ENCODE measurements around the gene PLK5.

PLK5 gene

DNA sequence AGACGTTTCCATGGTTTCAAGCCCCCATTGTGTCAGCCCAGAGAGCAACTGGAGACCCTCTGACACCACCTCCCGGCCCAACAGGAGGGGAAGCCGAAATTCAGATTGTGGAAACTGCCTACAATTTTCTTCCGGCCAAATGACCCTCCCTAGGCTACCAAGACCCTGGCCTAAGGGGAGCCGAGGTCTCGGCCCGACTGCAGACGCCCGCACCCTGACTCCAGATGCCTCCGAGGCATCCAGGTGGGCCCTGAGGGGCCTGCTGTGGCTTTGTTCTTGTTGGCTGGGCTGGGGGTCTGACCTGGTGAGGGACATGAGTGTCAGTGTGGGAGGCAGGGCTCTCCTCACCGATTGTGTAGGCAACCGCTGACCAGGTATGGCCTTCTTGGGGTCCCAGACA is 34.7 kb downstream of the PLK5 start:
- no peak overlapping the region for H3K4me3 ChIP-seq (ENCODE audit: low read length)
- H3K9me3 ChIP-seq (ENCODE audit: control insufficient read depth, low read depth, low read length): no peaks in the 10 kb centered on the region
- H3K4me1 ChIP-seq (ENCODE audit: control insufficient read depth, low read depth, low read length): no peaks in the 10 kb centered on the region
- no peaks in the 10 kb centered on the region for H3K27me3 ChIP-seq (ENCODE audit: control insufficient read depth, insufficient read depth, low read length)
- no peak overlapping the region for H3K27ac ChIP-seq (ENCODE audit: low read length)
- H3K36me3 ChIP-seq (ENCODE audit: control insufficient read depth, low read depth, low read length): peaks cover 11% of the 10 kb centered on the region
- H3K9ac ChIP-seq (ENCODE audit: low read length): no peak overlapping the region

DNA sequence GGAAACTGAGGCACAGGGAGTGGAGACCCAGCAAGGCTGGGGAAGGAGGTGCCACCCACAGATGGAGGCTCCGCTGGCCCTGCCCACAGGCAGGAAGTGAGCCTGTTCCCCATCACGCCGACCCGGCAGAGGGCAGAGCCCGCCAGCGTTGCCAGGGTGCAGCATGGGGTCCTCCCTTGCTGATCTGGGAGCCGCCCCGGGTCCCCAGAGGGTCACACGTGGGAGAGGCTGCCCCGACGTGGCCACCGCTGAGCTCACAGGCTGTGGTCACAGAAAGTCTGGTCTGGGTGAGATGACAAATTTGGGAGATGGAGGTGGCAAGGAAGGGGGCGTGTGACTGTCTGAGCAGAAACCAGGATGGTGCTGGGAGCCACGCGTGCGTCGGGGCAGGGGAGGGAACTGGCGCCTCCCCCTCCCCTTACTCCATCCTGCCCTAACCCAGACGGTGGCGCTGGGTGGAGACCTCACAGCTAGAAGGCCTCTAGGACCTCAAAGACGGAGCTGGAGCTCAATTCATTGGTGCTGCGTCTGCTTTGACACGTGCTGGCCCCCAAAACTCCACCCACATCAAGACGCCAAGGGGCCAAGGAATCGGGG is 36.5 kb downstream of the PLK5 start:
- no peaks in the 10 kb centered on the region for H3K27me3 ChIP-seq (ENCODE audit: control insufficient read depth, insufficient read depth, low read length)
- H3K27ac ChIP-seq (ENCODE audit: low read length): no peak overlapping the region
- H3K36me3 ChIP-seq (ENCODE audit: control insufficient read depth, low read depth, low read length): peaks cover 11% of the 10 kb centered on the region
- H3K9ac ChIP-seq (ENCODE audit: low read length): no peak overlapping the region
- no peak overlapping the region for H3K4me3 ChIP-seq (ENCODE audit: low read length)
- H3K9me3 ChIP-seq (ENCODE audit: control insufficient read depth, low read depth, low read length): no peaks in the 10 kb centered on the region
- H3K4me1 ChIP-seq (ENCODE audit: control insufficient read depth, low read depth, low read length): peaks cover under 1% of the 10 kb centered on the region

DNA sequence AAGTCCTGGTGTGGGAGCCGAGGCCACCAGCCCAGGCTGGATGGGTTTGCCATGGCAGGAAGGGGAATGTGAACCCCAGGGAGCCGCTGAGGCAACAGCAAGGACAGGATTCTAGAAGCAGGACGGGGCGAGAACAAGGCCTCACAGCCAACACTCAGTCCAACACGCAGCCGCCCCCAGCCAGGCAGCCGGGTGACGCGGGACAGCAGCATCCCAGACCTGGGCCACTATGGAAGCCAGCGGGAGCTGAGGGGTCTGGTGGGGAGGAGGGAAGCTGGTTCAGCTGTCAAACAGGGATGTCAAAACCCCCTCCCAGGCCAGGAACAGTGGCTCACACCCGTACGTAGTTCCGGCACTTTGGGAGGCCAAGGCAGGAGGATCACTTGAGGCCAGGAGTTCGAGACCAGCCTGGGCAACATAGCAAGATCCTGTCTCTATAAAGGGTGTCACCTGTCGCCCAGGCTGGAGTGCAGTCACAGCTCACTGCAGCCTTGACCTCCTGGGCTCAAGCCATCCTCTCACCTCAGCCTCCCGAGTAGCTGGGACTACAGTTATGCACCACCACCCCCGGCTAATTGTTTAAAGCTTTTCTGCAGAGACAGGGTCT is 37.5 kb downstream of the PLK5 start:
- Histone ChIP-seq H3K27ac (ENCODE audit: low read length) (no peak overlapping the region), H3K9me3 (ENCODE audit: control insufficient read depth, low read depth, low read length) (no peaks in the 10 kb centered on the region), H3K4me3 (ENCODE audit: low read length) (no peak overlapping the region), H3K4me1 (ENCODE audit: control insufficient read depth, low read depth, low read length) (peaks cover 4% of the 10 kb centered on the region), H3K36me3 (ENCODE audit: control insufficient read depth, low read depth, low read length) (peaks cover 11% of the 10 kb centered on the region), H3K9ac (ENCODE audit: low read length) (no peak overlapping the region), H3K27me3 (ENCODE audit: control insufficient read depth, insufficient read depth, low read length) (no peaks in the 10 kb centered on the region)

DNA sequence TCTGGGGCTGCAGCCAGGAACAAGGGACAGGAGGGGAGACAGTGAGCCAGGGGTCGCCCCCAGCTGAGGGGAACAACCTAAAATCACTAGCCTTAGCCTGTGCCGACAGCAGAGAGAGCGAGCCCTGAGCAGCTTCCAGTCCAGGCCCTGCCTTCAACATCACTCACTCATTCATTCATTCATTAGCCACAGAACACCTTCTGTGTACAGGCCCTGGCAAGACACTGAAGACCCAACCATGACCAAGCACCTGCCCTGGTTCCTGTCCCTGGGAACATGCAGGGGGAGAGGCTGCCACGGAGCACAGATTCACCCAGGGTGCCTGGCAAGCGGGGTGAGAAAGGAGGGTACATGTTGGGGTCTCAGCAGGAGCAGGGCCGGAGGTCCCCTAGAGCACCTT is 39.4 kb downstream of the PLK5 start:
- Histone ChIP-seq H3K9me3 (ENCODE audit: control insufficient read depth, low read depth, low read length) (no peaks in the 10 kb centered on the region), H3K4me3 (ENCODE audit: low read length) (no peak overlapping the region), H3K4me1 (ENCODE audit: control insufficient read depth, low read depth, low read length) (peaks cover 4% of the 10 kb centered on the region), H3K36me3 (ENCODE audit: control insufficient read depth, low read depth, low read length) (peaks cover 11% of the 10 kb centered on the region), H3K9ac (ENCODE audit: low read length) (no peak overlapping the region), H3K27me3 (ENCODE audit: control insufficient read depth, insufficient read depth, low read length) (no peaks in the 10 kb centered on the region), H3K27ac (ENCODE audit: low read length) (no peak overlapping the region)

DNA sequence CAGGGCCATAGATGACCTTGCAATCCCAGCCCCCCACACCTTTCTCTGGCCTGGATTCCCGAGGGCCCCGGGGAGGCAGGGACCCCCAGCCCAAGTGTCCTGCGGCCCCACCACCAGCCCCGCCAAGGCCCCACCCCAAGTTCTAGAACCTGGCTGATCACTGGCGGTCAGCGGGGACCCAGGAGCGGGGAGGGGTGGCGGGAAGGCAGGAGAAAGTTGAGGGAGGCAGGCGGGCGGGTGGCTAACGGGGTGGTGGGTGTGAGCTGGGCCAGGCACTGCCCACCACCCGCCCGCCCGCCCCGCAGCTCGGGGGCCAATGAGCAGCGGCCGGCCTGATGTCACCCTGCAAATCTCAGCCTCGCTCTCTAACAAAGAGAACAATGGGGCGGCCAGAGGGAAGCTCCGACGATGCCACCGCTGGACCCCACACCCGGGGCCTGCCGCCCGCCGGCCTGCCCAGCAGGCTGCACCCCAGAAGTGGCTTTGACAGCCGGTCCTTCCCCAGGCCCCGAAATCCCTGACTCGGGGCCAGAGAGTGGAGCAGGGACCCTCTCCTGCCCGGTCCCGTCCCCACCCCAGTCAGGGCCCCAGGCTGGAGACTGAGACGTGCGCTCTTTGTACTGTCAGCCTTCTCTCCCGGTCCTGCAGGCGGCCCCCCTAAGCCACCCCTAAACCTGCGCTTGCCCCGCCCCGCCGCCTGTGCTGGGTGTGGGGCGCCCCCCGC is 42.7 kb downstream of the PLK5 start:
- Histone ChIP-seq H3K4me3 (ENCODE audit: low read length) (peak overlapping the region; percentile 79), H3K9me3 (ENCODE audit: control insufficient read depth, low read depth, low read length) (no peaks in the 10 kb centered on the region), H3K9ac (ENCODE audit: low read length) (peak overlapping the region; percentile 94), H3K4me1 (ENCODE audit: control insufficient read depth, low read depth, low read length) (peaks cover 4% of the 10 kb centered on the region), H3K27me3 (ENCODE audit: control insufficient read depth, insufficient read depth, low read length) (peaks cover 28% of the 10 kb centered on the region), H3K27ac (ENCODE audit: low read length) (peak overlapping the region; percentile 84), H3K36me3 (ENCODE audit: control insufficient read depth, low read depth, low read length) (peaks cover 11% of the 10 kb centered on the region)

DNA sequence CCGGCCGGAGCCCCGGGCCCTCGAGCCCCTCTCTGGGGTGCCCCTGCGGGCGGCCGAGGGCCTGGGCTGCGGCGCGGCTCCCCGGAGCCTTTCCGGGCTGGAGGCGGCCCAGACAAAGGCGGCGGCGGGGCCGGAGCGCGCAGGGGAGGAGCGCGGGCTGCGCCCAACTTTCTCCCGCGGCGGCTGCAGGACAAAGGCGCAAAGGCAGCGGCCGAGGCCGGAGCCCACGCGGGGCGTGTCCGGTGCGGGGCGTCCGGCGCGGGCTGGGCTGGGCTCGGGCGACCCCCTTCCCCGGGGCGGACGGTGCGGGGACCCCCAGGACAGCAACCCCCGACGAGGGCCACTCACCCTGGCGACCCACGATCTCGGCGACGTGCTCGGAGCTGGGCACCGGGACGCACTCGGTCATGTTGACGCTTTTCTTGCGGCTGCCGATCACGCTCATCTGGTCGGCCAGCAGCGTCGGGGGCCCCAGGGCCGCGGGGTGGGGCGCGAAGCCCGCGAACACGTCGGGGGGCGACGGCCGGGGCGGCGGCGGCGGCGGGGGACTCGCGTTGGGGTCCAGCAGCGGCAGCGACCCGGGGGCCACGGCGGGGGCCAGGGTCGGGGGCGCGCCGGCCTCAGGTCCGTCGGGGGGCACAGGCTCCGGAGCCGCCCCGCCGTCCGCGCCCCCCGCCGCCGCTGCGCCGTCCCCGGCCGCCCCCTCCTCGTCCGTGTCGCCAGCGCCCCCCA is 43.4 kb downstream of the PLK5 start:
- Histone ChIP-seq H3K27ac (ENCODE audit: low read length) (no peak overlapping the region), H3K4me1 (ENCODE audit: control insufficient read depth, low read depth, low read length) (peaks cover 4% of the 10 kb centered on the region), H3K4me3 (ENCODE audit: low read length) (peak overlapping the region; percentile 79), H3K9me3 (ENCODE audit: control insufficient read depth, low read depth, low read length) (no peaks in the 10 kb centered on the region), H3K9ac (ENCODE audit: low read length) (peak overlapping the region; percentile 94), H3K36me3 (ENCODE audit: control insufficient read depth, low read depth, low read length) (peaks cover 11% of the 10 kb centered on the region), H3K27me3 (ENCODE audit: control insufficient read depth, insufficient read depth, low read length) (peaks cover 28% of the 10 kb centered on the region)

DNA sequence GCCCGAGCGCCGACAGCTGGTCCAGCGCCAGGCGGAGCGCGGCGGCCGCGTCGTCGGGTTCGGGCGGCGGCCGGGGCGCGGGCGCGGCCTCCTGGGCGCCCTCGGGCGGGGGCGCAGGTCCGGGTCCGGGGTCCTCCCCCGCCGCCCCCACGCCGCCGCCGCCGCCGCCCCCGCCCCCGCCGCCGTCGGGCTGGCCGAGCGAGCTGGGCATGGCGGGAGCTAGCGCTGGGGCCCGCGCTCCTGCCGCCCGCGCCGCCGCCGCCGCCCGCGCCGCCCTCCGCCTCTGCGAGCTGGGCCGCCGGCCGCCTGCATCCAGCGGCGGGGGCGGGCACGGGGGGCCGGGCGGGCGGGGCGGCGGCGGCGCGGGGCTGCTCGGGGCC is 44.0 kb downstream of the PLK5 start:
- no peak overlapping the region for H3K9ac ChIP-seq (ENCODE audit: low read length)
- peaks cover 28% of the 10 kb centered on the region for H3K27me3 ChIP-seq (ENCODE audit: control insufficient read depth, insufficient read depth, low read length)
- no peak overlapping the region for H3K27ac ChIP-seq (ENCODE audit: low read length)
- H3K4me3 ChIP-seq (ENCODE audit: low read length): no peak overlapping the region
- H3K9me3 ChIP-seq (ENCODE audit: control insufficient read depth, low read depth, low read length): no peaks in the 10 kb centered on the region
- peaks cover 4% of the 10 kb centered on the region for H3K4me1 ChIP-seq (ENCODE audit: control insufficient read depth, low read depth, low read length)
- peaks cover 7% of the 10 kb centered on the region for H3K36me3 ChIP-seq (ENCODE audit: control insufficient read depth, low read depth, low read length)

DNA sequence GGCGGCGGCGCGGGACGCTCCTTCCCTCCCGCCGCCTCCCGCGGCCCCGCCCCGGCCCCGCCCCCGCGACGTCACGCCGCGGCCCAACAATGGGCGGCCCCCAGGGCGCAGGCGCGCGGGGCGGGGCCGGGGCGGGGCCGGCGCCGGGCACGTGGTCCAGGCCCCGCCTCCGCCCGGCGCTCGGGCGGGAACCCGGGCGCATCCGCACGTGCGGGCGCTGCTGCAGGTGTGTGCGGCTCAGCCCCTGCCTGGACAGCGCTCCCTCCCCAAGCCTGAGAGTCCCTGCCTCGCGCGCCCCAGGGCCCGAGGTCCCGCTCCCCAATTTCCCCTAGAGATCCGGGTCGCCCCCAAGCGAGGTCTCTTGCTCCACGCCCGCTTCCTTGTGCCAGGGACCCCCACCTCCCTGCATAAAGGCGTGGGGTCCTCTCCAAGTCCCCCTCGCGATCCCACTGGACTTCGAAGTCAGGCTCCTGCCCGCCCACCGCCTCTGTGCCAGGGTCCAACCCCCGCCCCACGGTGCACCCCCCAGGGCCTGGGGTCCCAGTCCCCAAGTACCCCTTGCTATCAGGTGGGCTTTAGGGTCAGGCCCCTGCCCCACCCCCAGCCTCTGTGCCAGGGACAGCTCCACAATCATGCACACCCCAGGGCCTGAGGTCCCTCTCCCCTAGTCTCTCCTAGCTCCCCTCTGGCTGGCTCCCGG is 44.6 kb downstream of the PLK5 start, which contains the start of gene MEX3D:
Gene MEX3D, minus strand, starts transcription at position 6 of the 700 bp plus-strand sequence. CDS start 267 bp downstream, outside the sequence.
- H3K4me3 ChIP-seq (ENCODE audit: low read length): peak within 1 kb of the TSS; percentile 79
- H3K27me3 ChIP-seq (ENCODE audit: control insufficient read depth, insufficient read depth, low read length): peaks cover 28% of the 10 kb centered on the region
- peaks cover 4% of the 10 kb centered on the region for H3K4me1 ChIP-seq (ENCODE audit: control insufficient read depth, low read depth, low read length)
- no peak within 1 kb of the TSS for H3K27ac ChIP-seq (ENCODE audit: low read length)
- H3K36me3 ChIP-seq (ENCODE audit: control insufficient read depth, low read depth, low read length): peaks cover under 1% of the 10 kb centered on the region
- H3K9ac ChIP-seq (ENCODE audit: low read length): peak within 1 kb of the TSS; percentile 94
- H3K9me3 ChIP-seq (ENCODE audit: control insufficient read depth, low read depth, low read length): no peaks in the 10 kb centered on the region

DNA sequence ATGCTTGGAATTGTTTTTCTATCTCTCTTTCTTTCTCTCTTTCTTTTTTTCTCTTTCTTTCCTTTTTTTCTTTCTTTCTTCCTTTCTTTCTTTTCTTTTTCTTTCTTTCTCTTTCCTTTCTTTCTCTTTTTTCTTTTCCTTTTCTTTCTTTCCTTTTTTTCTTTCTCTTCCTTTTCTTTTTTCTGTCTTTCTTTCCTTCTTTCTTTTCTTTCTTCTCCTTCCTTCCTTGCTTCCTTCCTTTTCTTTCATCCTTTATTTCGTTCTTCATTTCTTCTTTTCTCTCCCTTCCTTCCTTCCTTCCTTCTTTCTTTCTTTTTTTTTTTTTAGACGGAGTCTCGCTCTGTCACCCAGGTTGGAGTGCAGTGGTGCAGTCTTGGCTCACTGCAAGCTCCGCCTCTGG is 46.1 kb downstream of the PLK5 start:
- Histone ChIP-seq H3K36me3 (ENCODE audit: control insufficient read depth, low read depth, low read length) (no peaks in the 10 kb centered on the region), H3K9ac (ENCODE audit: low read length) (no peak overlapping the region), H3K9me3 (ENCODE audit: control insufficient read depth, low read depth, low read length) (no peaks in the 10 kb centered on the region), H3K4me3 (ENCODE audit: low read length) (no peak overlapping the region), H3K27me3 (ENCODE audit: control insufficient read depth, insufficient read depth, low read length) (peaks cover 28% of the 10 kb centered on the region), H3K4me1 (ENCODE audit: control insufficient read depth, low read depth, low read length) (peaks cover 4% of the 10 kb centered on the region), H3K27ac (ENCODE audit: low read length) (no peak overlapping the region)

DNA sequence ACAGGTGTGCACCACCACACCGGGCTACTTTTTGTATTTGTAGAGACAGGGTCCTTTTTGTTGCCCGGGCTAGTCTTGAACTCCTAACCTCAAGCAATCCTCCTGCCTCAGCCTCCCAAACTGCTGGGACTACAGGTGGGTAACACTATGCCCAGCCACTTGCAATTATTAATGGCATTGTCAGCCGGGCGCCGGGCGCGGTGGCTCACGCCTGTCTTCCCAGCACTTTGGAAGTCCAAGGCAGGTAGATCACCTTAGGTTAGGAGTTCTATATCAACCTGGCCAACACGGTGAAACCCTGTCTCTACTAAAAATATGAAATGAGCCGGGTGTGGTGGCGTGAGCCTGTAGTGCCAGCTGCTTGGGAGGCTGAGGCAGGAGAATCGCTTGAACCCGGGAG is 47.0 kb downstream of the PLK5 start:
- H3K36me3 ChIP-seq (ENCODE audit: control insufficient read depth, low read depth, low read length): no peaks in the 10 kb centered on the region
- H3K4me1 ChIP-seq (ENCODE audit: control insufficient read depth, low read depth, low read length): no peaks in the 10 kb centered on the region
- H3K9ac ChIP-seq (ENCODE audit: low read length): no peak overlapping the region
- no peak overlapping the region for H3K4me3 ChIP-seq (ENCODE audit: low read length)
- H3K9me3 ChIP-seq (ENCODE audit: control insufficient read depth, low read depth, low read length): no peaks in the 10 kb centered on the region
- H3K27ac ChIP-seq (ENCODE audit: low read length): no peak overlapping the region
- peaks cover 28% of the 10 kb centered on the region for H3K27me3 ChIP-seq (ENCODE audit: control insufficient read depth, insufficient read depth, low read length)

DNA sequence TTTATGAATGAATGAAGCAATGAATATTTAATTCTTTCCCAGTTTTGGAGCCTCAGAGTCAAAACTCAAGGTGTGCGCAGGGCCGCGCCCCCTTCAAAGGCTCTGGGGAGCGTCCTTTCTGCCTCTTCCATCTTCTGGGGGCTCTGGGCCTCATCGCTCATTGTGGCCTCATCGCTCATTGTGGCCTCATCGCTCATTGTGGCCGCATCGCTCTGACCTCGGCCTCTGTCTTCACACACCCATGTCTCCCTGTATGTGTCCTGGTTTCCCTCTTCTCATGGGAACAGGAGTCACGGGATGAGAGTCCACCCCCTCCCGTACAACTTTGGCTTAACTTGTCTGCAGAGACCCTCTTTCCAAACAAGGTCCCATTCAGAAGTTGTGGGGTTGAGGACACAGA is 47.5 kb downstream of the PLK5 start:
- Histone ChIP-seq H3K27ac (ENCODE audit: low read length) (no peak overlapping the region), H3K4me1 (ENCODE audit: control insufficient read depth, low read depth, low read length) (no peaks in the 10 kb centered on the region), H3K27me3 (ENCODE audit: control insufficient read depth, insufficient read depth, low read length) (peaks cover 28% of the 10 kb centered on the region), H3K9ac (ENCODE audit: low read length) (no peak overlapping the region), H3K36me3 (ENCODE audit: control insufficient read depth, low read depth, low read length) (no peaks in the 10 kb centered on the region), H3K9me3 (ENCODE audit: control insufficient read depth, low read depth, low read length) (no peaks in the 10 kb centered on the region), H3K4me3 (ENCODE audit: low read length) (no peak overlapping the region)
